ENCODE measurements around the gene ARHGAP20. TPM values are rescaled to one million over a fixed set of nuclear protein-coding genes. Genes with fewer than 3 reads are reported as not detected.
A peak's percentile ranks its signal among the peaks of the same experiment; 100 is the strongest.

Gene ARHGAP20
- total and polyA plus RNA-seq, 2 of the 8 experiments (the other 6 are each of a cell fraction or from before 2014, with no cell fraction given): 0.05 to 0.28 TPM

- TF ChIP-seq E2F6 (IDR thresholded peaks at IDR 0.05): peak; percentile 34; the same call in 1 of the 2 replicates
- TF ChIP-seq SUZ12 (IDR thresholded peaks at IDR 0.05; ENCODE audit: low read length): peak; percentile 73; the same call in 1 of the 2 replicates
- no peak for TF ChIP-seq POLR2AphosphoS5 (IDR thresholded peaks at IDR 0.05; ENCODE audit: low read depth, low read length)
- no peak for TF ChIP-seq SP4 (IDR thresholded peaks at IDR 0.05; ENCODE audit: low read length)
- no peak for TF ChIP-seq RBBP5 (IDR thresholded peaks at IDR 0.05; ENCODE audit: borderline replicate concordance, low read depth, low read length)
- TF ChIP-seq CHD7 (IDR thresholded peaks at IDR 0.05; ENCODE audit: insufficient replicate concordance, low read length): no peak
- TF ChIP-seq GTF2F1 (IDR thresholded peaks at IDR 0.05; ENCODE audit: borderline replicate concordance, low read depth, low read length): no peak
Measured at GRCh38 chr11:110710628-110711381, 1.4 kb downstream of the ARHGAP20 start (continued).

Measured in H1 (cell line).